OCI-LY3 (cell line): Measurements from ENCODE around the gene CECR2.

Source experiments
- H2AFZ ChIP-seq: fragments of 200-600, 300-600 bp; shearing (Covaris generic); 2 replicates; pipeline ENCODE4 v1.6.0; 2014; ENCODE audit warnings: antibody characterized with exemption, low read depth, low read length
- H3K27ac ChIP-seq: fragments of 200-600, 300-600 bp; sonication (generic); 2 replicates; pipeline ENCODE4 v1.5.1; 2014; ENCODE audit warnings: mild to moderate bottlenecking, low read length, moderate library complexity, mixed read lengths
- H3K27me3 ChIP-seq: fragments of 200-600, 300-600 bp; sonication (generic); 2 replicates; pipeline ENCODE4 v1.6.1; 2014; ENCODE audit warnings: low read depth, low read length, mixed read lengths
- H3K36me3 ChIP-seq: fragments of 200-600, 300-600 bp; sonication (generic); replicated peaks from 2 replicates; pipeline ENCODE3; 2014; ENCODE audit warnings: low read depth, low read length, mixed read lengths
- H3K4me1 ChIP-seq: fragments of 300-600, 200-600 bp; sonication (generic); 2 replicates; pipeline ENCODE4 v1.6.1; 2014; ENCODE audit warnings: low read length, mixed read lengths
- H3K4me2 ChIP-seq: fragments of 200-600, 300-600 bp; sonication (generic); 2 replicates; pipeline ENCODE4 v1.6.1; 2014; ENCODE audit warnings: low read length, mixed read lengths
- H3K4me3 ChIP-seq: fragments of 300-600, 200-600 bp; sonication (generic); 2 replicates; pipeline ENCODE4 v1.5.1; 2014; ENCODE audit warnings: antibody characterized with exemption, mild to moderate bottlenecking, low read length, moderate library complexity
- H3K79me2 ChIP-seq: fragments of 300-600, 200-600 bp; shearing (Covaris generic); 2 replicates; pipeline ENCODE4 v1.6.1; 2014; ENCODE audit warnings: mild to moderate bottlenecking, low read length, mixed read lengths
- H3K9ac ChIP-seq: fragments of 300-600, 200-600 bp; shearing (Covaris generic); 2 replicates; pipeline ENCODE4 v1.6.0; 2014; ENCODE audit warnings: mild to moderate bottlenecking, low read length, moderate library complexity
- H3K9me3 ChIP-seq: fragments of 200-600, 300-600 bp; shearing (Covaris generic); 2 replicates; pipeline ENCODE4 v1.6.1; 2014; ENCODE audit warnings: low read length, mixed read lengths; ENCODE audit not compliant: insufficient read depth
- H4K20me1 ChIP-seq: fragments of 200-600, 300-600 bp; sonication (generic); 2 replicates; pipeline ENCODE4 v1.6.1; 2016; ENCODE audit warnings: low read length, mixed read lengths; ENCODE audit not compliant: insufficient read depth
- CTCF ChIP-seq: fragments of 200-600, 300-600 bp; sonication (generic); IDR thresholded peaks from 2 replicates; pipeline ENCODE4 v1.5.1; 2014; ENCODE audit warnings: antibody characterized with exemption, low read length, low read depth
- EZH2phosphoT487 ChIP-seq: fragments of 200-600 bp; shearing (Covaris generic); IDR thresholded peaks from 2 replicates; pipeline ENCODE4 v1.6.1; 2018; ENCODE audit warnings: antibody characterized with exemption, mixed run types, low read depth

The CECR2 gene

GRCh38 chr22:17483688-17484372 is 114.6 kb downstream of the CECR2 start:
- no peak overlapping the region for H3K9ac ChIP-seq
- no peak overlapping the region for H2AFZ ChIP-seq
- H3K27ac ChIP-seq, result no peak overlapping the region
- H3K79me2 ChIP-seq, result no peaks in the 10 kb centered on the region
- no peaks in the 10 kb centered on the region for H3K9me3 ChIP-seq
- peak overlapping the region; percentile 7; the same call in 1 of the 2 replicates for H3K4me2 ChIP-seq
- peaks cover 4% of the 10 kb centered on the region; the same call in 1 of the 2 replicates for H3K27me3 ChIP-seq
- peaks cover 48% of the 10 kb centered on the region for H3K4me1 ChIP-seq
- no peak for TF ChIP-seq CTCF
- TF ChIP-seq EZH2phosphoT487, result no peak
- H3K4me3 ChIP-seq, result no peak overlapping the region
- no peaks in the 10 kb centered on the region for H3K36me3 ChIP-seq
- H4K20me1 ChIP-seq, result no peaks in the 10 kb centered on the region

GRCh38 chr22:17484608-17485007 is 115.3 kb downstream of the CECR2 start:
- H3K36me3 ChIP-seq, result no peaks in the 10 kb centered on the region
- H3K9ac ChIP-seq, result no peak overlapping the region
- H4K20me1 ChIP-seq, result no peaks in the 10 kb centered on the region
- H3K27ac ChIP-seq, result no peak overlapping the region
- H3K4me2 ChIP-seq, result no peak overlapping the region
- peaks cover 47% of the 10 kb centered on the region for H3K4me1 ChIP-seq
- no peak overlapping the region for H3K4me3 ChIP-seq
- no peak overlapping the region for H2AFZ ChIP-seq
- no peaks in the 10 kb centered on the region for H3K79me2 ChIP-seq
- H3K27me3 ChIP-seq, result no peaks in the 10 kb centered on the region
- TF ChIP-seq EZH2phosphoT487 (no peak), CTCF (no peak)
- H3K9me3 ChIP-seq, result no peaks in the 10 kb centered on the region

- Histone ChIP-seq H3K27me3 (no peaks in the 10 kb centered on the region), H3K79me2 (no peaks in the 10 kb centered on the region), H3K9me3 (no peaks in the 10 kb centered on the region), H3K9ac (no peak overlapping the region), H3K36me3 (no peaks in the 10 kb centered on the region), H4K20me1 (no peaks in the 10 kb centered on the region), H3K27ac (no peak overlapping the region), H3K4me2 (peak overlapping the region; percentile 37), H3K4me1 (peaks cover 31% of the 10 kb centered on the region), H2AFZ (no peak overlapping the region), H3K4me3 (no peak overlapping the region; the same call in 1 of the 2 replicates)
- TF ChIP-seq CTCF, result 0 out of 2 replicates have a peak, but pooled peaks have one; percentile 5
- TF ChIP-seq EZH2phosphoT487, result no peak
Measured at GRCh38 chr22:17486313-17486712, 117.1 kb downstream of the CECR2 start.

GRCh38 chr22:17486719-17487118 is 117.5 kb downstream of the CECR2 start:
- Histone ChIP-seq H3K9me3 (no peaks in the 10 kb centered on the region), H3K79me2 (no peaks in the 10 kb centered on the region), H3K4me1 (peaks cover 27% of the 10 kb centered on the region), H3K36me3 (no peaks in the 10 kb centered on the region), H3K27ac (no peak overlapping the region), H2AFZ (no peak overlapping the region), H3K9ac (no peak overlapping the region), H3K4me3 (no peak overlapping the region), H3K27me3 (no peaks in the 10 kb centered on the region), H3K4me2 (peak overlapping the region; percentile 37; the same call in 1 of the 2 replicates), H4K20me1 (no peaks in the 10 kb centered on the region)
- TF ChIP-seq CTCF, result no peak
- no peak for TF ChIP-seq EZH2phosphoT487
